SU-DHL-6 (cell line): Measurements from ENCODE around the gene L3MBTL1.

Experiments
- H2AFZ ChIP-seq: fragments of 200-600 bp; sonication (generic); 2 replicates; pipeline ENCODE4 v1.6.1; 2014; ENCODE audit warnings: low read depth, mild to moderate bottlenecking, moderate library complexity, mixed read lengths, antibody characterized with exemption, low read length; ENCODE audit not compliant: severe bottlenecking
- H3F3A ChIP-seq: fragments of 200-600 bp; shearing (Covaris generic); 2 replicates; pipeline ENCODE4 v1.6.0; 2016; ENCODE audit warnings: antibody characterized with exemption, mild to moderate bottlenecking; ENCODE audit not compliant: insufficient read depth
- H3K27ac ChIP-seq: fragments of 200-600 bp; sonication (generic); 2 replicates; pipeline ENCODE4 v1.5.1; 2016; ENCODE audit warnings: low read depth, mild to moderate bottlenecking, low read length, moderate library complexity, mixed read lengths
- H3K27me3 ChIP-seq: fragments of 200-600 bp; sonication (generic), shearing (Covaris generic); 2 replicates; pipeline ENCODE4 v1.6.0; 2014; ENCODE audit warnings: mild to moderate bottlenecking, low read length
- H3K36me3 ChIP-seq: fragments of 200-600 bp; sonication (generic); 2 replicates; pipeline ENCODE4 v1.6.1; 2014; ENCODE audit warnings: mild to moderate bottlenecking, low read length, mixed read lengths
- H3K4me2 ChIP-seq: fragments of 300-600, 200-600 bp; shearing (Covaris generic), sonication (generic); 2 replicates; pipeline ENCODE4 v1.6.0; 2014; ENCODE audit warnings: low read length, low read depth, mild to moderate bottlenecking; ENCODE audit not compliant: poor library complexity, severe bottlenecking
- H3K4me3 ChIP-seq: fragments of 200-600 bp; sonication (generic); 2 replicates; pipeline ENCODE4 v1.5.1; 2014; ENCODE audit warnings: antibody characterized with exemption, low read length, mild to moderate bottlenecking, mixed read lengths; ENCODE audit not compliant: insufficient read depth, poor library complexity, severe bottlenecking
- H3K79me2 ChIP-seq: fragments of 200-600 bp; sonication (generic); 2 replicates; pipeline ENCODE4 v1.6.1; 2014; ENCODE audit warnings: mild to moderate bottlenecking, low read length, moderate library complexity; ENCODE audit not compliant: insufficient read depth
- H3K9ac ChIP-seq: fragments of 200-600 bp; sonication (generic); 2 replicates; pipeline ENCODE4 v1.7.0; 2014; ENCODE audit warnings: mild to moderate bottlenecking, low read length
- H3K9me2 ChIP-seq: fragments of 200-600 bp; sonication (generic); replicated peaks from 2 replicates; pipeline ENCODE4 v1.6.1; 2014; ENCODE audit warnings: low read length; ENCODE audit not compliant: insufficient read depth
- H3K9me3 ChIP-seq: fragments of 200-600 bp; sonication (generic); 2 replicates; pipeline ENCODE4 v1.6.1; 2014; ENCODE audit warnings: low read length, mixed read lengths; ENCODE audit not compliant: insufficient read depth
- H4K20me1 ChIP-seq: fragments of 200-600 bp; sonication (generic); 2 replicates; pipeline ENCODE4 v1.6.1; 2014; ENCODE audit warnings: low read depth, mild to moderate bottlenecking, antibody characterized with exemption, low read length, moderate library complexity, mixed read lengths
- EZH2phosphoT487 ChIP-seq: fragments of 200-600 bp; sonication (generic), shearing (Covaris generic); conservative IDR thresholded peaks from 2 replicates; pipeline ENCODE4 v1.6.1; 2018; ENCODE audit warnings: mild to moderate bottlenecking, antibody characterized with exemption, low read length, moderate library complexity, mixed read lengths
- TF ChIP-seq, protein P1 (sequence below): fragments of 200-600 bp; sonication (generic); IDR thresholded peaks from one replicate; pipeline ENCODE4 v1.5.1; 2017; ENCODE audit warnings: antibody characterized with exemption, mild to moderate bottlenecking, low read length, moderate library complexity; ENCODE audit not compliant: insufficient read depth, poor library complexity, severe bottlenecking

Gene L3MBTL1

DNA sequence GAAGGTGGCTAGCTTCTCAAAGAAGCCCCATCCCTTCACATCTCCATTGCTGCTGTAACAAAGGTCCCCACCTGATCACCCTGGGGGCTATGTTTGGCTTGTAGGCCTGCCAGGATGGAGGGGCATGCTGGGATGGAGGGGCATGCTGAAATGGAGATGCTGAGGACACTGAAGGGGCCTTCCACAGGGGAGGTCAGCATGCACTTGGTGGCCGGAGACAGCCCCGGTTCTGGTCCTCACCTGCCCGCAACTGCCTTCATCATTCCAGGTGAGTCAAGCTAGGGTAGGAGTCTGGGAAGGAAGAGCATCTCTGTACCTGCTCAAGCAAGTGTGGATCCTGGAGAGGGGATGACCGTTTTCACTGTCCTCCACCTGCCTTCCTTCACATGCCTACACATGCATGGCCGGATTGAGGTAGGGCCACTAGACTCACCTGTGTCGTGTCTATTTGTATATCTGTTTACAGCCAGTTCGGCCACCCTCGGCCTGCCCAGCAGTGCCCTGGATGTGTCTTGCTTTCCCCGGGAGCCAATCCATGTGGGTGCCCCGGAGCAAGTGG is 6.0 kb downstream of the L3MBTL1 start:
- Histone ChIP-seq H3K4me2 (peak overlapping the region; percentile 34), H3K9me2 (no peaks in the 10 kb centered on the region), H3K9ac (peak overlapping the region; percentile 46), H3K9me3 (no peaks in the 10 kb centered on the region), H3K79me2 (no peaks in the 10 kb centered on the region), H3F3A (no peaks in the 10 kb centered on the region), H2AFZ (no peak overlapping the region), H4K20me1 (no peaks in the 10 kb centered on the region), H3K36me3 (no peaks in the 10 kb centered on the region), H3K27me3 (no peaks in the 10 kb centered on the region), H3K27ac (no peak overlapping the region), H3K4me3 (peak overlapping the region; percentile 40)
- no peak for TF ChIP-seq EZH2phosphoT487
- TF ChIP-seq, protein P1, sequence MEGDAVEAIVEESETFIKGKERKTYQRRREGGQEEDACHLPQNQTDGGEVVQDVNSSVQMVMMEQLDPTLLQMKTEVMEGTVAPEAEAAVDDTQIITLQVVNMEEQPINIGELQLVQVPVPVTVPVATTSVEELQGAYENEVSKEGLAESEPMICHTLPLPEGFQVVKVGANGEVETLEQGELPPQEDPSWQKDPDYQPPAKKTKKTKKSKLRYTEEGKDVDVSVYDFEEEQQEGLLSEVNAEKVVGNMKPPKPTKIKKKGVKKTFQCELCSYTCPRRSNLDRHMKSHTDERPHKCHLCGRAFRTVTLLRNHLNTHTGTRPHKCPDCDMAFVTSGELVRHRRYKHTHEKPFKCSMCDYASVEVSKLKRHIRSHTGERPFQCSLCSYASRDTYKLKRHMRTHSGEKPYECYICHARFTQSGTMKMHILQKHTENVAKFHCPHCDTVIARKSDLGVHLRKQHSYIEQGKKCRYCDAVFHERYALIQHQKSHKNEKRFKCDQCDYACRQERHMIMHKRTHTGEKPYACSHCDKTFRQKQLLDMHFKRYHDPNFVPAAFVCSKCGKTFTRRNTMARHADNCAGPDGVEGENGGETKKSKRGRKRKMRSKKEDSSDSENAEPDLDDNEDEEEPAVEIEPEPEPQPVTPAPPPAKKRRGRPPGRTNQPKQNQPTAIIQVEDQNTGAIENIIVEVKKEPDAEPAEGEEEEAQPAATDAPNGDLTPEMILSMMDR: no peak

DNA sequence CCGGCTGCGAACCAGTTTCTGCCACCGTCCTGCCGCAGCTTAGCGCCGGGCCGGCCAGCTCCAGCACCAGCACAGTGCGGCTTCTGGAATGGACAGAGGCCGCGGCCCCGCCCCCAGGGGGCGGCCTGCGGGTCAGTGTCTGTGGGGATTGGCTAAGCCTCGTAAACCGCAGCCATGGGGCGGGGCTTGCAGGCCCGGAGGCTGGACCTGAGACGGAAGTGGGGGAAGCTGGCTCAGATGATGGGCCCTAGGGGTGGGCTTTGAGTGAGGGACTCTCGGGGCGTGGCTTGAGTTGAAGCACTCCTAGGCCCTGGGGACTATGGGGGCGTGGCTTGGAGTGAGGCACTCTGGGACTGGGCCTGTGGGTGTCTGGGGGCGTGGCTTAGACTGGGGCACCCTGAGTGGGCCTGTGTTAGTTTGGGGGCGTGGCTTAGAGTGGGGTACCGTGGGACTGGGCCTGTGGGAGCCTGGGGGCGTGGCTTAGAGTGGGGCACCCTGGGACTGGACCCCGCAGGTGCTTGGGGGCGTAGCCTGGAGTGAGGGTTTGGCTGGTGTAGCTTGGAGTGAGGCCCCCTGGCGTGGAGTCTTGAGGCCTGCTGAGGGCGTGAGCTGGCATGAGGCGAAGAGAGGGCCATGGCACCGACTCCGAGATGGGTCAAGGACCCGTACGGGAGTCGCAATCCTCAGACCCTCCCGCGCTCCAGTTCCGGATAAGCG is 6.6 kb downstream of the L3MBTL1 start:
- Histone ChIP-seq H2AFZ (peak overlapping the region; percentile 72), H3F3A (no peaks in the 10 kb centered on the region), H3K9ac (peak overlapping the region; percentile 60), H4K20me1 (no peaks in the 10 kb centered on the region), H3K27me3 (no peaks in the 10 kb centered on the region), H3K27ac (no peak overlapping the region), H3K4me3 (peak overlapping the region; percentile 51), H3K79me2 (no peaks in the 10 kb centered on the region), H3K9me3 (no peaks in the 10 kb centered on the region), H3K9me2 (no peaks in the 10 kb centered on the region), H3K4me2 (peak overlapping the region; percentile 43), H3K36me3 (no peaks in the 10 kb centered on the region)
- TF ChIP-seq, protein P1: no peak
- TF ChIP-seq EZH2phosphoT487: no peak

DNA sequence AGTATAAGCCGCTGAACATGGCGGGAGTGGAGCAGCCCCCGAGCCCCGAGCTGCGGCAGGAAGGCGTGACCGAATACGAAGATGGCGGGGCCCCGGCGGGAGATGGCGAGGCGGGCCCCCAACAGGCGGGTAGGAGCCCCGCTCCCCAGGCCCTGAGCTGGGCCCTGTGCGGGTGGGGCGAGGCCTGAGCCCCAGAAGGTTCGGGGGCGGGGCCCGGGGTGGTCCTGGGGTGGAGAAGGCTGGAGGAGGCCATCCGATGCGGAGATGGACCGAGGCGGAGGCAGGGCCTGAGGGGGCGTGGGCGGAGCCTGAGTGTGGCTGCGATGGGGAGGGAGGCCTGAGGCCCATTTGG is 7.1 kb downstream of the L3MBTL1 start:
- no peaks in the 10 kb centered on the region for H3K36me3 ChIP-seq
- TF ChIP-seq, protein P1: no peak
- TF ChIP-seq EZH2phosphoT487: no peak
- H2AFZ ChIP-seq: peak overlapping the region; percentile 72
- no peaks in the 10 kb centered on the region for H4K20me1 ChIP-seq
- no peaks in the 10 kb centered on the region for H3K9me3 ChIP-seq
- H3K4me3 ChIP-seq: peak overlapping the region; percentile 51
- no peak overlapping the region for H3K27ac ChIP-seq
- H3K27me3 ChIP-seq: no peaks in the 10 kb centered on the region
- no peaks in the 10 kb centered on the region for H3K79me2 ChIP-seq
- H3K9me2 ChIP-seq: no peaks in the 10 kb centered on the region
- no peaks in the 10 kb centered on the region for H3F3A ChIP-seq
- H3K9ac ChIP-seq: peak overlapping the region; percentile 60
- peak overlapping the region; percentile 43 for H3K4me2 ChIP-seq
